ENCODE data around the gene DLGAP5.
A peak's percentile ranks its signal among the peaks of the same experiment; 100 is the strongest.

DLGAP5 gene

GRCh38 chr14:55126932-55127459 lies 64.4 kb downstream of the DLGAP5 start:
- no peak for TF ChIP-seq CTCF (conservative IDR thresholded peaks at IDR 0.05; ENCODE audit: control insufficient read depth, insufficient read depth, low read depth, low read length)
- DNase-seq (ENCODE audit: low read depth): no peak
- no peak overlapping the region for H3K4me3 ChIP-seq (ENCODE audit: control insufficient read depth, low read depth, low read length)

DNA sequence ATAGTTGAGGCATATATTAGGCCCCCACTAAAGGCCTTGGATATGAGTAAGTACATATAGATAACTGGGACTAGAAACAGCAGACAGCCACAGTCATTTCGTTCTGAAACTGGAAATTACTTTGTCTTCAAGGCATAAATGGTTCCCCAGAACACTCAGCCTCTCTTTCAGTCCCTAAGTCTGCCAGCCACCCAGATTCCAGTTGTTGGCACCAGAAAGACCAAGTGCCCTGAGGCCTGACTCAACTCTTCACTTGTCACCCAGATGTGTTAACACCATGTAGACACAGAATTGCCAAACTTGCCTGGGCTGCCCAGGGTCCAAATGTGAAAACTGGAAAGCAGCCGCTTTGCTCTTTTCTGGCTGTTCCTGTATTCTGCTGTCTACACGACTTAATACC lies 65.4 kb downstream of the DLGAP5 start:
- TF ChIP-seq CTCF (conservative IDR thresholded peaks at IDR 0.05; ENCODE audit: control insufficient read depth, insufficient read depth, low read depth, low read length): no peak

DNA sequence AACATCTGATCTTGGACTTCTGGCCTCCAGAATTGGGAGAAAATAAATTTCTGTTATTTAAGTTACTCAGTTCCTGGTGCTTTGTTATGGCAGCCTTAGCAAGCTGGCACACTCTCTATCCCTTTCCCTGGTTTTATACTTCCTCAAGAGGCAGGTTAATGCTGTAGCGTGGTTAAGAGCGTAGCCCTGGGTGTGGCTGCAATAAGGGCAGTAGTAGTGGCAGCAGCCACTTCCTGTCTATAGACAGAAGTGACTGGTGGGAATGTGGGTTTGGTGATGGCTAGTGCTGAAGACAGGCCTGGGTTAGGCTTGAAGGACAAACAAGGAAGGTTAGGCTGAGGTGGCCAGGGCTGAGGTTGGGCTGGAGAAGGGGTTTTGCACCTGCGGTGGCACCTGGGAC lies 66.0 kb downstream of the DLGAP5 start:
- TF ChIP-seq CTCF (conservative IDR thresholded peaks at IDR 0.05; ENCODE audit: control insufficient read depth, insufficient read depth, low read depth, low read length): no peak
- DNase-seq (ENCODE audit: low read depth): no peak
- no peak overlapping the region for H3K4me3 ChIP-seq (ENCODE audit: control insufficient read depth, low read depth, low read length)

More for the DNA sequence above, 65.4 kb downstream of the DLGAP5 start:
- H3K4me3 ChIP-seq (ENCODE audit: control insufficient read depth, low read depth, low read length): no peak overlapping the region
- no peak for DNase-seq (ENCODE audit: low read depth)

- H3K4me3 ChIP-seq (ENCODE audit: control insufficient read depth, low read depth, low read length): no peak overlapping the region
- no peak for TF ChIP-seq CTCF (conservative IDR thresholded peaks at IDR 0.05; ENCODE audit: control insufficient read depth, insufficient read depth, low read depth, low read length)
- DNase-seq (ENCODE audit: low read depth): no peak
These were observed 66.5 kb downstream of the DLGAP5 start for GRCh38 chr14:55124774-55125386.

DNA sequence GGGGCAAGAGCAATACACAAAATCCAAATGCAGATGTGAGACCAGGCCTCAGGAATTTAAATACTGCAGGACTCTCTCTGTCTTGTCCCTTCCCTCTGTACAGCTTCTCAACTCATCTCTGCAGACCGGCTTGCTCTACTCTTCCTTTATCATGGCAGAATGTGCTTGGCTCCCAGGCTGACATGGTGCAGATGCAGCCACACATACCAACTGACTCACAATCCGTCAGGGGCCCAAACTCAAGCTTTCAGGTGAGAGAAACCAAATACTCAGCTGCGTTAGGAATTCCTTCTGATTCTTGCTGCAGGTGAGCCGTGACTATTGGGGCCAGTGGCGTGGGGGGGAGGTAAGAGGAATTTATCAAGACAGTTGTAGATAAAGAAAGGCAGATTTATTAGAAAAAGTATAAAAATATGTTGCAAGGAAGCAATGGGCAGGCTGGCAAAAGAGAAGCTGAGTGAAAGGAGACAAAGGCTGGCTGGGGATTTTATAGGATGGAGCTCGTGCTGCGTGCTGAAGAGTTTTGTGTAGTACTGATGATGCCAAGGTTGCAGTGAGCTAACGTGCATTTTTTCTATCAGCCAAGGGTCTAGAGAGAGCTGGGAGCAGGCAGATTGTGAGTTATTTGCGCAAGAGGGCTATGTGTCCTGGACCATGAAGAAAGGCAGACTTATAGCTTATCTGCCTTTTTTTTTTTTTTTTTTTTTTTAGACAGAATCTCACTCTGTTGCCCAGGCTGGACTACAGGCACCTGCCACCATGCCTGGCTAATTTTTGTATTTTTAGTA lies 67.3 kb downstream of the DLGAP5 start:
- no peak overlapping the region for H3K4me3 ChIP-seq (ENCODE audit: control insufficient read depth, low read depth, low read length)
- no peak for DNase-seq (ENCODE audit: low read depth)
- no peak for TF ChIP-seq CTCF (conservative IDR thresholded peaks at IDR 0.05; ENCODE audit: control insufficient read depth, insufficient read depth, low read depth, low read length)

DNA sequence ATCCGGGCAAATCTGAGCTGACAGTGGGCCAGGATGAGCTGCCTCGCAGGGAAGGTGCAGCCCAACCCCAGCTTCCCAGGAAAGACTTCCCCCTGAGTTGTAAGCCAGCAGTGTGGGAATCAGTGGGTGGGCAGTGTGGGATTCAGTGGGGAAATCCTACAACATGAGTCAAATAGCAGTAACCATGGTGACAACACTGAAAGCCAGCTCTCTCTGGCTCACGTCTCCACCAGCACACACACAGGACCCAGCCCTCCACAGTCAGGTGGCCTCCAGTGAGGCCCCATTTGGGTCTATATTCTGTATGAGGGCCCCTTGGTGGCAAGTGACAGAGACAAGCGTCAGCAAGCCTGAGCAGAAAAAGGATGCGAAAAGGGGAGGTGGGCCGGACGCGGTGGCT lies 68.3 kb downstream of the DLGAP5 start:
- TF ChIP-seq CTCF (conservative IDR thresholded peaks at IDR 0.05; ENCODE audit: control insufficient read depth, insufficient read depth, low read depth, low read length): no peak
- H3K4me3 ChIP-seq (ENCODE audit: control insufficient read depth, low read depth, low read length): no peak overlapping the region
- DNase-seq (ENCODE audit: low read depth): peak; percentile 95
